Colonic mucosa (tissue), 4 donors: ENCODE data around the gene GCK. TPM values are rescaled to one million over a fixed set of nuclear protein-coding genes. Genes with fewer than 3 reads are reported as not detected.

Source experiments
- DNase-seq: peaks from one replicate; pipeline ENCODE4 v3.0.0-alpha.2; 2020
- H3K27ac ChIP-seq: fragments of 200-600 bp; one replicate; pipeline ENCODE4 v1.8.0; 2021
- H3K27me3 ChIP-seq: fragments of 200-600 bp; one replicate; pipeline ENCODE4 v1.8.0; 2021
- H3K36me3 ChIP-seq: fragments of 200-600 bp; one replicate; pipeline ENCODE4 v1.8.0; 2021
- H3K4me1 ChIP-seq: fragments of 200-600 bp; one replicate; pipeline ENCODE4 v1.8.0; 2021; ENCODE audit warnings: mild to moderate bottlenecking
- H3K4me3 ChIP-seq: fragments of 200-600 bp; one replicate; pipeline ENCODE4 v1.8.0; 2021
- H3K9ac ChIP-seq, 2 donors: one replicate each; pipeline ENCODE4 v1.7.0; 2013; ENCODE audit warnings: control low read depth in 2 of 2, low read depth in 2 of 2, low read length in 2 of 2
- H3K9me3 ChIP-seq: fragments of 200-600 bp; one replicate; pipeline ENCODE4 v1.8.0; 2021
- CTCF ChIP-seq: fragments of 200-600 bp; IDR thresholded peaks from one replicate; pipeline ENCODE4 v1.8.0; 2022; ENCODE audit warnings: antibody characterized with exemption, mild to moderate bottlenecking
- intact Hi-C: fragments of 100-400 bp; cut with DNase I; formaldehyde crosslinking; loops from one replicate; pipeline ENCODE4 v1.14.1; 2022
- total RNA-seq, 2 donors: library from RNA; stranded (reverse); fragmentation: NEBNext Ultra II Directional in 1 of 2; extraction: Animal tissue kit (Norgen Biotek cat#: 25700) in 1 of 2; gene quantifications; one replicate each; pipeline ENCODE4 v1.2.1, GENCODE V29; 2021
- donor health status: healthy.
- donor health status: DM: no; HTN: no; CAD: no.
- donor health status: DM: no; HTN: no; CAD: no.

Gene GCK
- total RNA-seq, 2 donors from 2014 or later: 0.17 to 0.19 TPM

DNA sequence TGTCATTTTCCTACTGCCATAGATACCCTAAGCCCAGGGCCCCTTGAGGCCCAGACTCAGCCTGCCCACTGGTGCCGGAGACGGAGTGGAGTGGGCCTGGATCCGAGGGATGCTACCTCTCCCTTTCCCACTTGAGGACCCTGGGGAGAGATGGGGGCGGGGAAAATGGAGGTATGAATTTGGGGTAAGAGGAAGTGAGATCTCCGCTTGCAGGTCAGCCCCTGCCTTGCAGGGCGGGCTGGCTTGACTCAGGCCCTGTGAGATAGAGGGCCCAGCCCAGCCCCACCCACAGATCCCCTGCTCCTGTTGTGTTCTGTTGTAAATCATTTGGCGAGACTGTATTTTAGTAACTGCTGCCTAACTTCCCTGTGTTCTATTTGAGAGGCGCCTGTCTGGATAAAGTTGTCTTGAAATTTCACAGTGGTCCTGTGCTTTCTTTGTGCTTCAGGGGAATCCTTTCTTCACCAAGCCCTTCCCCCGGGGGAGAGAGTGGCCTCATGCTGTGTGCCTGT lies 24.7 kb upstream of the GCK start:
- intact Hi-C loops: no loop called here
- no peaks in the 10 kb centered on the region for H3K4me1 ChIP-seq
- no peak overlapping the region for H3K27ac ChIP-seq
- H3K4me3 ChIP-seq: no peak overlapping the region
- no peak overlapping the region for H3K9ac ChIP-seq
- no peak for DNase-seq
- H3K9me3 ChIP-seq: no peaks in the 10 kb centered on the region
- H3K36me3 ChIP-seq: peaks cover 2% of the 10 kb centered on the region
- no peak for TF ChIP-seq CTCF
- no peaks in the 10 kb centered on the region for H3K27me3 ChIP-seq

DNA sequence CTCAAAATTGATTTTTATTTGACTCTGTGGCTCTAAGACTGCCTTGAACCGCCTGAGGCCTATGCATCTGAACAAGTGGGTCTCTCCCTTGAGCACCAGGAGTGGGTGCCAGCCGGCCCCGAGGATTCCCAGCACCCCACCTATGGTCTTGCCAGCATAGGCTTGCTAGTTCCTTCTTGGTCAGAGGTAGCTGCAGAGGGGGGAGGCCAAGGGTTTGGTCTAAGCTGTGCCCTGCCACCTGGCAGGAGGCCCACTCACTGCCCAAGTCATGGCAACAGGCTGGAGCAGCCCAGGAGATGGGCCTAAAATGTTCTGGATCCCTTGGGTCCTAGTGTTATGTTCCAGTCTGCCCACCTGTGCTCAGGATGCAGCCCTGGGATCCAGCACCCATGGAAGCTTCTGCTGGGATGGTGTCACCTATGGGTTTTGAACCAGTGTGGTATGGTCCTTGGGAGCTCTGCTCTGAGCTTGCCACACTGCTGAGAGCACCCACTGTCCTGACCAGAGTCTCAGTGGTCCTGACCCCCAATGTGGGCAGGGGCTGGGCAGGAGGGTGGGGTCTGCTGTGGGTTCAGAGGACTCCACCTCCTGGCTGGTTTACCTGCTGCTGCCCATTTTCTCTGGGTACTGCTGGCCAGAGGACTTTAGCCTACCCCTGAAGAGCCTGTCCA lies 24.1 kb upstream of the GCK start:
- H3K36me3 ChIP-seq: peaks cover 7% of the 10 kb centered on the region
- TF ChIP-seq CTCF: no peak
- H3K9me3 ChIP-seq: no peaks in the 10 kb centered on the region
- intact Hi-C loops: no loop called here
- DNase-seq: no peak
- H3K9ac ChIP-seq: no peak overlapping the region
- H3K4me1 ChIP-seq: no peaks in the 10 kb centered on the region
- H3K27me3 ChIP-seq: no peaks in the 10 kb centered on the region
- no peak overlapping the region for H3K4me3 ChIP-seq
- no peak overlapping the region for H3K27ac ChIP-seq

GRCh38 chr7:44212581-44213184 lies 23.4 kb upstream of the GCK start:
- Histone ChIP-seq H3K9ac (no peak overlapping the region), H3K4me3 (no peak overlapping the region)

GRCh38 chr7:44212018-44212417 lies 22.8 kb upstream of the GCK start:
- no peaks in the 10 kb centered on the region for H3K4me1 ChIP-seq
- intact Hi-C loops: no loop called here
- peaks cover 9% of the 10 kb centered on the region for H3K36me3 ChIP-seq
- TF ChIP-seq CTCF: no peak
- no peak for DNase-seq
- H3K9me3 ChIP-seq: no peaks in the 10 kb centered on the region
- H3K27me3 ChIP-seq: no peaks in the 10 kb centered on the region
- no peak overlapping the region for H3K4me3 ChIP-seq
- H3K9ac ChIP-seq: no peak overlapping the region
- no peak overlapping the region for H3K27ac ChIP-seq

More at GRCh38 chr7:44212581-44213184, 23.4 kb upstream of the GCK start:
- TF ChIP-seq CTCF: no peak
- Histone ChIP-seq H3K9me3 (no peaks in the 10 kb centered on the region), H3K27me3 (no peaks in the 10 kb centered on the region), H3K4me1 (no peaks in the 10 kb centered on the region), H3K36me3 (peaks cover 8% of the 10 kb centered on the region), H3K27ac (no peak overlapping the region)
- intact Hi-C loops: no loop called here
- no peak for DNase-seq

DNA sequence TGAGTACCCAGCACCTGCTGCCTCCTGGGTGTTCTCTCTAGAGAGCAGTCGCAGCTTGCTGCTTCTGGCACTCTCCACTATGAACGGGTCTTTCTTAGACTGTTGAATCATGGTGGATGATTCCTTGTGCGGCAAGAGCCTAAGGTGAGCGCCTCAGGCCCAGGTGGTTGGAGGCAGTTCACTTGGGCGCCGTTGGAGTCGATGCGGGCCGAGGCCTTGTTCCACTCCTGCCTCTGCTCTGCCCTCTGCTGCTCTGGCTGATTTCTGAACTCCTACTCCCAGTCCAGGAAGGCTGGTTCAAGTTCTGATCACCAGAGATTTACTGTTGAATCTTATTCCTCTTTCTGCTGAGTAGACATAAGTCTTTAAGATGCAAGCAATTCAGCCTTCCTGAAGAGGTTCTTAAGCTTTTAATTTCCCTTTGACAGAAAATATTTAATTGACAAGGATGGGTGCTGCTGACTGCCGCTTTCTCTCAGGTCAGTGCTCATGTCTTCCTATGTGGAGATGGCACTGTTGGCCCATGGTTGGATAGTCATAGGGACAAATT lies 22.0 kb upstream of the GCK start:
- no peak for DNase-seq
- no peak for TF ChIP-seq CTCF

More for the DNA sequence above, 22.0 kb upstream of the GCK start:
- H3K27me3 ChIP-seq: no peaks in the 10 kb centered on the region
- peaks cover 16% of the 10 kb centered on the region for H3K36me3 ChIP-seq
- H3K27ac ChIP-seq: no peak overlapping the region
- no peaks in the 10 kb centered on the region for H3K4me1 ChIP-seq
- H3K9me3 ChIP-seq: no peaks in the 10 kb centered on the region
- intact Hi-C loops: no loop called here
- no peak overlapping the region for H3K4me3 ChIP-seq
- H3K9ac ChIP-seq: no peak overlapping the region
